H1 (cell line): Measurements from ENCODE around the gene ADARB2. TPM values are rescaled to one million over a fixed set of nuclear protein-coding genes. Genes with fewer than 3 reads are reported as not detected.

Source experiments
- CTCF ChIA-PET: fragments of 300-600 bp; sonication (Branson Sonifier 250); formaldehyde crosslinking; loops from one replicate; lab custom pipeline; 2021; ENCODE audit not compliant: partially characterized antibody; lab: Charles Lee
- POLR2A ChIA-PET: fragments of 300-600 bp; sonication (Branson Sonifier 250); formaldehyde crosslinking; loops from one replicate; lab custom pipeline; 2021; ENCODE audit warnings: inconsistent platforms; ENCODE audit not compliant: partially characterized antibody; lab: Charles Lee
- DNase-seq, 2 experiments: peaks; one replicate each; pipeline versions ENCODE4 v3.0.0 to v3.0.0-alpha.2; 2010 to 2022; ENCODE audit warnings: low spot score in 2 of 2, low read depth in 1 of 2, mixed read lengths in 1 of 2
- FAIRE-seq: peaks from 2 replicates; lab custom pipeline; 2011; peaks lifted over from hg19 to GRCh38; lab: Jason Lieb, UNC
- H2AFZ ChIP-seq: 2 replicates; pipeline ENCODE4 v1.8.1; 2012; ENCODE audit warnings: low read length, inconsistent platforms
- H2AK5ac ChIP-seq: 2 replicates; pipeline ENCODE4 v1.6.1; 2013; ENCODE audit warnings: low read depth, low read length
- H2BK120ac ChIP-seq: replicated peaks from 2 replicates; pipeline ENCODE3; 2013; ENCODE audit warnings: low read depth, low read length, inconsistent platforms
- H2BK12ac ChIP-seq: 2 replicates; pipeline ENCODE4 v1.6.1; 2013; ENCODE audit warnings: low read depth, low read length
- H2BK15ac ChIP-seq: 2 replicates; pipeline ENCODE4 v1.6.1; 2013; ENCODE audit warnings: low read length
- H2BK20ac ChIP-seq: 2 replicates; pipeline ENCODE4 v1.6.1; 2013; ENCODE audit warnings: low read length
- H2BK5ac ChIP-seq: 2 replicates; pipeline ENCODE4 v1.6.1; 2013; ENCODE audit warnings: low read depth, low read length
- H3K14ac ChIP-seq: 2 replicates; pipeline ENCODE4 v1.6.1; 2013; ENCODE audit warnings: inconsistent platforms; ENCODE audit not compliant: insufficient read length
- H3K18ac ChIP-seq: 2 replicates; pipeline ENCODE4 v1.6.1; 2013; ENCODE audit warnings: low read length; ENCODE audit errors: extremely low read depth
- H3K23ac ChIP-seq: 2 replicates; pipeline ENCODE4 v1.6.1; 2013; ENCODE audit warnings: inconsistent platforms; ENCODE audit not compliant: insufficient read length
- H3K23me2 ChIP-seq: 2 replicates; pipeline ENCODE4 v1.6.1; 2013; ENCODE audit warnings: low read depth, low read length
- H3K27ac ChIP-seq: 2 replicates; pipeline ENCODE4 v1.6.1; 2011; ENCODE audit warnings: low read depth, low read length, inconsistent platforms
- H3K27me3 ChIP-seq, 4 experiments: replicated peaks in 1 of 4; 1 replicate in 1 of 4; 2 replicates in 3 of 4; pipeline versions ENCODE4 v1.6.1 to v1.8.1; 2011 to 2013; ENCODE audit warnings: low read length in 3 of 4, mild to moderate bottlenecking in 3 of 4, inconsistent platforms in 2 of 4, mixed read lengths in 2 of 4, moderate library complexity in 1 of 4; ENCODE audit not compliant: control insufficient read depth in 3 of 4, insufficient read depth in 3 of 4; ENCODE audit errors: extremely low read depth in 1 of 4
- H3K36me3 ChIP-seq, 4 experiments: 2 replicates each; pipeline versions ENCODE4 v1.6.1 to v1.8.1; 2011 to 2013; ENCODE audit warnings: mild to moderate bottlenecking in 4 of 4, low read length in 3 of 4, moderate library complexity in 2 of 4, control low read depth in 1 of 4, inconsistent platforms in 1 of 4; ENCODE audit not compliant: insufficient read depth in 4 of 4, control insufficient read depth in 2 of 4
- H3K4ac ChIP-seq: replicated peaks from 2 replicates; pipeline ENCODE3; 2013; ENCODE audit warnings: low read length, low read depth, mixed read lengths, inconsistent platforms; ENCODE audit not compliant: insufficient read length
- H3K4me1 ChIP-seq, 4 experiments: replicated peaks in 1 of 4; 1 replicate in 1 of 4; 2 replicates in 3 of 4; pipeline versions ENCODE4 v1.6.1 to v1.8.1; 2011 to 2013; ENCODE audit warnings: low read length in 3 of 4, inconsistent platforms in 2 of 4, mixed read lengths in 1 of 4; ENCODE audit not compliant: insufficient read depth in 4 of 4, control insufficient read depth in 3 of 4
- H3K4me2 ChIP-seq, 2 experiments: 2 replicates each; pipeline versions ENCODE4 v1.6.1 to v1.8.1; 2011 to 2013; ENCODE audit warnings: low read depth in 2 of 2, low read length in 2 of 2, control low read depth in 1 of 2, inconsistent platforms in 1 of 2, mild to moderate bottlenecking in 1 of 2; ENCODE audit not compliant: insufficient read depth in 1 of 2
- H3K4me3 ChIP-seq, 4 experiments: fragments of 200-600, 300-600 bp in 1 of 4; sonication (generic), shearing (Covaris generic), sonication (Bioruptor Twin) in 1 of 4; 2 replicates each; pipeline versions ENCODE4 v1.5.1 to v1.8.1; 2011 to 2016; ENCODE audit warnings: low read length in 4 of 4, low read depth in 3 of 4, control low read depth in 2 of 4, inconsistent platforms in 2 of 4, mild to moderate bottlenecking in 2 of 4, mixed read lengths in 1 of 4, moderate library complexity in 1 of 4; ENCODE audit not compliant: insufficient read depth in 2 of 4; ENCODE audit errors: extremely low read depth in 1 of 4
- H3K56ac ChIP-seq: replicated peaks from 2 replicates; pipeline ENCODE3; 2013; ENCODE audit warnings: low read depth, mild to moderate bottlenecking, mixed read lengths, low read length, inconsistent platforms; ENCODE audit not compliant: insufficient read length
- H3K79me1 ChIP-seq: 2 replicates; pipeline ENCODE4 v1.6.1; 2013; ENCODE audit warnings: low read depth, low read length, control low read depth
- H3K79me2 ChIP-seq, 2 experiments: 2 replicates each; pipeline versions ENCODE4 v1.6.1 to v1.8.1; 2012 to 2013; ENCODE audit warnings: low read length in 2 of 2, mild to moderate bottlenecking in 2 of 2, inconsistent platforms in 1 of 2; ENCODE audit not compliant: insufficient read depth in 2 of 2, control insufficient read depth in 1 of 2
- H3K9ac ChIP-seq, 4 experiments: replicated peaks in 1 of 4; 1 replicate in 1 of 4; 2 replicates in 3 of 4; pipeline versions ENCODE4 v1.6.1 to v1.8.1; 2011 to 2013; ENCODE audit warnings: low read depth in 3 of 4, low read length in 3 of 4, control low read depth in 2 of 4, mild to moderate bottlenecking in 2 of 4, moderate library complexity in 2 of 4, inconsistent platforms in 1 of 4; ENCODE audit errors: extremely low read depth in 1 of 4
- H3K9me3 ChIP-seq, 2 experiments: 2 replicates each; pipeline versions ENCODE4 v1.6.1 to v1.8.1; 2012 to 2013; ENCODE audit warnings: mild to moderate bottlenecking in 2 of 2, moderate library complexity in 2 of 2, control low read depth in 1 of 2, inconsistent platforms in 1 of 2, low read depth in 1 of 2, low read length in 1 of 2, mixed read lengths in 1 of 2; ENCODE audit not compliant: insufficient read depth in 2 of 2
- H4K20me1 ChIP-seq, 2 experiments: replicated peaks in 1 of 2; 2 replicates each; pipeline versions ENCODE3 to v1.8.1; 2011 to 2013; ENCODE audit warnings: inconsistent platforms in 2 of 2, low read length in 2 of 2, mild to moderate bottlenecking in 1 of 2; ENCODE audit not compliant: insufficient read depth in 2 of 2, control insufficient read depth in 1 of 2
- H4K5ac ChIP-seq: 2 replicates; pipeline ENCODE4 v1.6.1; 2013; ENCODE audit warnings: low read length, low read depth, mixed read lengths, inconsistent platforms; ENCODE audit not compliant: insufficient read length
- H4K8ac ChIP-seq: 2 replicates; pipeline ENCODE4 v1.8.0; 2013; ENCODE audit warnings: mild to moderate bottlenecking, moderate library complexity, low read length, inconsistent platforms; ENCODE audit not compliant: insufficient read depth; ENCODE audit errors: extremely low read depth
- H4K91ac ChIP-seq: replicated peaks from 2 replicates; pipeline ENCODE3; 2013; ENCODE audit warnings: low read length, mixed read lengths, inconsistent platforms; ENCODE audit not compliant: insufficient read length
- ASH2L ChIP-seq: fragments of 200-600, 300-600 bp; sonication (generic); IDR thresholded peaks from one replicate; pipeline ENCODE4 v1.7.1; 2017; ENCODE audit warnings: low read length
- CREB1 ChIP-seq: IDR thresholded peaks from 2 replicates; pipeline ENCODE4 v1.6.1; 2012; ENCODE audit warnings: inconsistent platforms
- CTCF ChIP-seq, 3 experiments: IDR thresholded peaks; 1 replicate in 2 of 3; 2 replicates in 1 of 3; pipeline versions ENCODE4 v1.5.1 to v1.6.1; 2011; ENCODE audit warnings: low read length in 3 of 3, mild to moderate bottlenecking in 3 of 3, inconsistent platforms in 2 of 3, low read depth in 1 of 3, moderate library complexity in 1 of 3; ENCODE audit not compliant: insufficient read depth in 1 of 3; ENCODE audit errors: control extremely low read depth in 1 of 3
- EGR1 ChIP-seq: IDR thresholded peaks from 2 replicates; pipeline ENCODE4 v1.6.1; 2011; ENCODE audit warnings: low read depth, low read length, borderline replicate concordance
- HDAC2 ChIP-seq, 2 experiments: fragments of 300-600 bp in 1 of 2; sonication (generic) in 1 of 2; IDR thresholded peaks; 2 replicates each; pipeline ENCODE4 v1.6.1; 2011 to 2012; ENCODE audit warnings: low read depth in 2 of 2, low read length in 2 of 2, mild to moderate bottlenecking in 2 of 2, moderate library complexity in 2 of 2, borderline replicate concordance in 1 of 2, inconsistent platforms in 1 of 2
- JUND ChIP-seq: IDR thresholded peaks from 2 replicates; pipeline ENCODE4 v1.6.1; 2011; ENCODE audit warnings: mild to moderate bottlenecking, improper control_type of control experiment, low read length
- POLR2AphosphoS5 ChIP-seq: IDR thresholded peaks from 2 replicates; pipeline ENCODE4 v1.6.1; 2011; ENCODE audit warnings: low read depth, low read length
- RFX5 ChIP-seq: IDR thresholded peaks from 2 replicates; pipeline ENCODE4 v1.6.1; 2011; ENCODE audit warnings: low read depth, low read length, improper control_type of control experiment, borderline replicate concordance
- RNF2 ChIP-seq: fragments of 200-900, 300-1000 bp; sonication (generic); IDR thresholded peaks from 2 replicates; pipeline ENCODE4 v1.7.1; 2016; ENCODE audit warnings: borderline replicate concordance, low read depth, mild to moderate bottlenecking, antibody characterized with exemption, low read length; ENCODE audit not compliant: poor library complexity, severe bottlenecking; ENCODE audit errors: missing control alignments
- SIRT6 ChIP-seq: IDR thresholded peaks from one replicate; pipeline ENCODE4 v1.7.1; 2012; ENCODE audit warnings: low read length, inconsistent platforms
- YY1 ChIP-seq: IDR thresholded peaks from 2 replicates; pipeline ENCODE4 v1.6.1; 2011; ENCODE audit warnings: low read depth, mild to moderate bottlenecking, low read length
- WGBS, 2 experiments: shearing (Covaris generic) in 1 of 2; methylation state at CpG; one replicate each; pipeline versions ENCODE4 v1.1.6 to v1.1.7; 2013 to 2015; ENCODE audit warnings: low lambda C conversion rate in 2 of 2, mixed read lengths in 2 of 2, inconsistent platforms in 1 of 2, low coverage in 1 of 2, missing lambda C conversion rate in 1 of 2; ENCODE audit not compliant: insufficient replicate concordance in 2 of 2, insufficient coverage in 1 of 2, insufficient read length in 1 of 2; ENCODE audit errors: extremely low coverage in 1 of 2, missing lambda C conversion rate in 1 of 2; 5-methylcytosine and 5-hydroxymethylcytosine counted together
- polyA plus RNA-seq, 7 experiments: library from polyadenylated mRNA; depleted of rRNA in 3 of 7; stranded (reverse) in 5 of 7; unstranded in 2 of 7; fragments of >200 nt in 5 of 7; fragments of 200-250 nt in 2 of 7; gene quantifications; 1 replicate in 5 of 7; 2 replicates in 1 of 7; 4 replicates in 1 of 7; pipeline versions ENCODE4 v1.2.1 to v1.2.3, GENCODE V29; 2011 to 2013; ENCODE audit warnings: missing spikeins in 2 of 7, mixed read lengths in 2 of 7
- total RNA-seq: library from RNA; stranded (reverse); fragmentation: NEBNext Ultra II Directional; extraction: Animal tissue kit (Norgen Biotek cat#: 25700); gene quantifications from 2 replicates; pipeline ENCODE4 v1.2.1, GENCODE V29; 2021

Gene ADARB2
- total and polyA plus RNA-seq, 2 of the 8 experiments (the other 6 are each of a cell fraction or from before 2014, with no cell fraction given), result 2.2 to 2.8 TPM

- Histone ChIP-seq H4K8ac (peak overlapping the region; percentile 77), H2BK12ac (no peak overlapping the region), H4K20me1 (peaks cover 0 to 5% of the 10 kb centered on the region in 2 experiments), H2AFZ (no peak overlapping the region), H2BK5ac (no peak overlapping the region), H3K27me3 (no peaks in the 10 kb centered on the region), H3K9ac (no peak overlapping the region), H3K4me1 (no peaks in the 10 kb centered on the region), H3K9me3 (peaks cover 0 to 5% of the 10 kb centered on the region in 2 experiments; a peak in 1 of 4 replicates), H2AK5ac (no peak overlapping the region), H3K4me3 (no peak overlapping the region), H3K18ac (no peak overlapping the region; the same call in 1 of the 2 replicates), H3K4ac (no peak overlapping the region), H3K14ac (no peak overlapping the region), H2BK15ac (no peak overlapping the region), H4K5ac (no peak overlapping the region), H2BK120ac (no peak overlapping the region), H3K79me2 (no peaks in the 10 kb centered on the region), H3K4me2 (no peak overlapping the region), H4K91ac (no peak overlapping the region), H3K27ac (no peak overlapping the region), H3K56ac (no peak overlapping the region), H3K36me3 (no peaks in the 10 kb centered on the region), H2BK20ac (no peak overlapping the region), H3K23me2 (peaks cover 10% of the 10 kb centered on the region; the same call in 1 of the 2 replicates), H3K79me1 (no peaks in the 10 kb centered on the region), H3K23ac (no peak overlapping the region)
- POLR2A ChIA-PET, result interaction anchor here (1.4 kb wide), 1 partner anchor 18 kb away, joined by 3 read pairs; no protein-coding TSS in a partner anchor
- CTCF ChIA-PET, result no interaction called here
- FAIRE-seq, result no peak
- DNase-seq, result no peak
- 87% methylated on average over 30 of the region's 31 CpGs; no CpG with 5 or more reads in 1 of the 2 experiments for WGBS, 2 experiments
- TF ChIP-seq SIRT6 (no peak), CREB1 (no peak), CTCF (IDR thresholded peaks at IDR 0.05; ENCODE audit: control extremely low read depth in 1 of 3, insufficient read depth in 1 of 3, low read depth in 1 of 3, low read length in 3 of 3) (no peak), YY1 (no peak), ASH2L (no peak), RNF2 (no peak), RFX5 (no peak), HDAC2 (IDR thresholded peaks at IDR 0.05; ENCODE audit: borderline replicate concordance in 1 of 2, low read depth in 2 of 2, low read length in 2 of 2) (no peak), POLR2AphosphoS5 (no peak), JUND (no peak), EGR1 (no peak)
These were observed 520.6 kb downstream of the ADARB2 start for GRCh38 chr10:1216574-1217236.
